ENCODE measurements around the gene LYSMD1. TPM values are rescaled to one million over a fixed set of nuclear protein-coding genes. Genes with fewer than 3 reads are reported as not detected.

The LYSMD1 gene
- total RNA-seq, 2 experiments from 2014 or later, result 3.7 to 6.2 TPM

- no TSS peak for BruUV-seq (replicated peaks)
- Histone ChIP-seq H3K9me2 (ENCODE audit: insufficient read depth, low read length) (no peaks in the 10 kb centered on the region), H3K4me1 (ENCODE audit: insufficient read depth, low read length, poor library complexity, severe bottlenecking) (peaks cover 7% of the 10 kb centered on the region), H2AFZ (ENCODE audit: low read length) (no peak overlapping the region), H3K27ac (ENCODE audit: low read depth, low read length, poor library complexity, severe bottlenecking) (no peak overlapping the region), H3K9me3 (ENCODE audit: low read length) (no peaks in the 10 kb centered on the region), H3K4me3 (ENCODE audit: low read depth, low read length, poor library complexity, severe bottlenecking) (no peak overlapping the region), H3K4me2 (ENCODE audit: low read length) (no peak overlapping the region), H3K79me2 (ENCODE audit: insufficient read depth, low read depth, low read length) (no peaks in the 10 kb centered on the region), H4K20me1 (ENCODE audit: insufficient read depth, low read length) (no peaks in the 10 kb centered on the region), H3K36me3 (ENCODE audit: insufficient read depth, low read length) (no peaks in the 10 kb centered on the region)
- CTCF ChIA-PET (ENCODE audit: unreplicated experiment), result no interaction called here
- TF ChIP-seq EZH2phosphoT487 (IDR thresholded peaks at IDR 0.05; ENCODE audit: borderline replicate concordance, low read depth, low read length), result no peak
- TF ChIP-seq, protein P1, sequence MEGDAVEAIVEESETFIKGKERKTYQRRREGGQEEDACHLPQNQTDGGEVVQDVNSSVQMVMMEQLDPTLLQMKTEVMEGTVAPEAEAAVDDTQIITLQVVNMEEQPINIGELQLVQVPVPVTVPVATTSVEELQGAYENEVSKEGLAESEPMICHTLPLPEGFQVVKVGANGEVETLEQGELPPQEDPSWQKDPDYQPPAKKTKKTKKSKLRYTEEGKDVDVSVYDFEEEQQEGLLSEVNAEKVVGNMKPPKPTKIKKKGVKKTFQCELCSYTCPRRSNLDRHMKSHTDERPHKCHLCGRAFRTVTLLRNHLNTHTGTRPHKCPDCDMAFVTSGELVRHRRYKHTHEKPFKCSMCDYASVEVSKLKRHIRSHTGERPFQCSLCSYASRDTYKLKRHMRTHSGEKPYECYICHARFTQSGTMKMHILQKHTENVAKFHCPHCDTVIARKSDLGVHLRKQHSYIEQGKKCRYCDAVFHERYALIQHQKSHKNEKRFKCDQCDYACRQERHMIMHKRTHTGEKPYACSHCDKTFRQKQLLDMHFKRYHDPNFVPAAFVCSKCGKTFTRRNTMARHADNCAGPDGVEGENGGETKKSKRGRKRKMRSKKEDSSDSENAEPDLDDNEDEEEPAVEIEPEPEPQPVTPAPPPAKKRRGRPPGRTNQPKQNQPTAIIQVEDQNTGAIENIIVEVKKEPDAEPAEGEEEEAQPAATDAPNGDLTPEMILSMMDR (conservative IDR thresholded peaks at IDR 0.05; ENCODE audit: low read length), result no peak
- intact Hi-C loops (cut with micrococcal nuclease; ENCODE audit: unreplicated experiment), result no loop called here
- POLR2A ChIA-PET, result no interaction called here
- DNase-seq (ENCODE audit: low spot score), result no peak
Observed at GRCh38 chr1:151137789-151138188, 27.9 kb downstream of the LYSMD1 start.

DNA sequence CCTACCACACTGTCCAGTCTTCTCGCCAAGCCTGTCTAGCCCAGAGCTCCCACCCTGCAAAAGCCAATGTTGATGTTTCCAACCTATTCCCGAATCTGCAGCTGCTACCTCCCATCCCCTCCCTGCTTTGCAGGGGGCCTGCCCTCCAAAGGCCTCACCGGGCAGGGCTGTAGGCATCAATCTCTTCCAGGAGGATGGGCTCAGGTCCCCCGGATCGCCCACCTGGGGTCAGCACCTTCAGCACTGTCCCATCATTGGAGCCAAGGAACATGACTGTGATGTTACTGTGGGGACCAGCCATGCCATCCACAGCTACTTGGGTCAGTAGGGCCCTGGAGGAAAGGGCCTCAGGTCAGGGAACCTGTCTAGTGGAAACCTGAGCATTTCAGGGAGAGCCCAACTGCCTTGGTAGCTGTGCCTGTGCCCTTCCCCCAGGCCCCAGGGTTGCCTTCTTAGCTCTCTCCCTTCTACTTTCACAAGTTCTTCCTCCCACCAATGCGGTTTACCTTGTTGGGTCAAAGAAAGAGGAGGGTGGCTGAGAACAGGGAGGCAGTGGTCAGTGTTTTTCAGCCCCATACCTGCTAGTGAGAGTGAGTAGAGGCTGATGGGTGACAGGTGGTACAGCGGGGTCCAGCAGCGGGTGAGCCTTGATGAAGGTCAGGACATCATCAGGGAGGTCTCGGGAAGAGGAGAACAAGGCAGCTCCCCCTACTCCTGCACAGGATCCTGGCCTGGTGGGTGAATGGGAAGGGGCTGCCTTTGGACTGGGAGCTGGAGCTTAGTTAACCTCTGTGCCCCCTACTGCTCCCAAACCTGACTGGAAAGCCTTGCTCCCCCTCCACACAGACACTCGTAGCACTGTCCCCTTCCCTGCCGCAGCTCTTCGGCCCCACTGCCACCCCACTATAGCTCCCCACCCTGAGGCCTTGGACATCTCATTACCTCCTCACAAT, 30.0 kb downstream of the LYSMD1 start:
- Histone ChIP-seq H3K9me2 (ENCODE audit: insufficient read depth, low read length) (no peaks in the 10 kb centered on the region), H3K27ac (ENCODE audit: low read depth, low read length, poor library complexity, severe bottlenecking) (no peak overlapping the region), H2AFZ (ENCODE audit: low read length) (no peak overlapping the region), H3K4me1 (ENCODE audit: insufficient read depth, low read length, poor library complexity, severe bottlenecking) (no peaks in the 10 kb centered on the region), H3K4me3 (ENCODE audit: low read depth, low read length, poor library complexity, severe bottlenecking) (no peak overlapping the region), H3K79me2 (ENCODE audit: insufficient read depth, low read depth, low read length) (no peaks in the 10 kb centered on the region), H4K20me1 (ENCODE audit: insufficient read depth, low read length) (no peaks in the 10 kb centered on the region), H3K36me3 (ENCODE audit: insufficient read depth, low read length) (no peaks in the 10 kb centered on the region), H3K4me2 (ENCODE audit: low read length) (no peak overlapping the region), H3K9me3 (ENCODE audit: low read length) (no peaks in the 10 kb centered on the region)
- POLR2A ChIA-PET, result interaction anchor here (0.6 kb wide), 1 partner anchor 35 kb away, joined by 3 read pairs; no protein-coding TSS in a partner anchor
- CTCF ChIA-PET (ENCODE audit: unreplicated experiment), result no interaction called here
- TF ChIP-seq, protein P1 (conservative IDR thresholded peaks at IDR 0.05; ENCODE audit: low read length), result peak; percentile 51
- TF ChIP-seq EZH2phosphoT487 (IDR thresholded peaks at IDR 0.05; ENCODE audit: borderline replicate concordance, low read depth, low read length), result no peak
- no TSS peak for BruUV-seq (replicated peaks)
- intact Hi-C loops (cut with micrococcal nuclease; ENCODE audit: unreplicated experiment), result no loop called here
- no peak for DNase-seq (ENCODE audit: low spot score)

DNA sequence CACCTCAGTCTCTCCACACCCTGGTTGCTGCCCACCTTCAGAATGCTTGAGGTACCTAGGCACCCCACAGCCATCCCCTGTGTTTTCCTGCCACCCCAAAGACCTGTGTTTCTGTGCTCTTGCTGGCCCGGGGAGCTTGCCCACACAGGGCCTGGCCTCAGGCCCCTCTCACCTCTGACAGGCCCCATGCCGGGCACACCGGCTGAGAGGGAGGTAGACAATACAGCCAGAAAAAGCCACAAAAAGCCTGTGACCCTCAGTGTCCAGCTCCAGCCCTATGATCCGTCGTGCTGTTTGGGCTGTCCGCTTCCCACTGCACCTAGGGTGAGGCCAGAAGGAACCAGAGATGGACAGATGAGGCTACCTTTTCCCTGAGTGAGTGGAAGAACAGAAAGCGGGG, 30.7 kb downstream of the LYSMD1 start:
- Histone ChIP-seq H3K36me3 (ENCODE audit: insufficient read depth, low read length) (no peaks in the 10 kb centered on the region), H3K4me3 (ENCODE audit: low read depth, low read length, poor library complexity, severe bottlenecking) (no peak overlapping the region), H2AFZ (ENCODE audit: low read length) (no peak overlapping the region), H3K27ac (ENCODE audit: low read depth, low read length, poor library complexity, severe bottlenecking) (no peak overlapping the region), H4K20me1 (ENCODE audit: insufficient read depth, low read length) (no peaks in the 10 kb centered on the region), H3K9me2 (ENCODE audit: insufficient read depth, low read length) (no peaks in the 10 kb centered on the region), H3K4me1 (ENCODE audit: insufficient read depth, low read length, poor library complexity, severe bottlenecking) (no peaks in the 10 kb centered on the region), H3K79me2 (ENCODE audit: insufficient read depth, low read depth, low read length) (no peaks in the 10 kb centered on the region), H3K4me2 (ENCODE audit: low read length) (no peak overlapping the region), H3K9me3 (ENCODE audit: low read length) (no peaks in the 10 kb centered on the region)
- ChIA-PET CTCF (ENCODE audit: unreplicated experiment) (no interaction called here), POLR2A (interaction anchor here (0.6 kb wide), 1 partner anchor 36 kb away, joined by 3 read pairs; no protein-coding TSS in a partner anchor)
- no peak for DNase-seq (ENCODE audit: low spot score)
- intact Hi-C loops (cut with micrococcal nuclease; ENCODE audit: unreplicated experiment), result no loop called here
- no TSS peak for BruUV-seq (replicated peaks)
- TF ChIP-seq EZH2phosphoT487 (IDR thresholded peaks at IDR 0.05; ENCODE audit: borderline replicate concordance, low read depth, low read length), result no peak
- TF ChIP-seq, protein P1 (conservative IDR thresholded peaks at IDR 0.05; ENCODE audit: low read length), result no peak
